8988T (cell line): ENCODE results near the gene CHGA.

Experiments
- DNase-seq: peaks from one replicate; pipeline ENCODE4 v3.0.0; 2011

Gene CHGA

DNA sequence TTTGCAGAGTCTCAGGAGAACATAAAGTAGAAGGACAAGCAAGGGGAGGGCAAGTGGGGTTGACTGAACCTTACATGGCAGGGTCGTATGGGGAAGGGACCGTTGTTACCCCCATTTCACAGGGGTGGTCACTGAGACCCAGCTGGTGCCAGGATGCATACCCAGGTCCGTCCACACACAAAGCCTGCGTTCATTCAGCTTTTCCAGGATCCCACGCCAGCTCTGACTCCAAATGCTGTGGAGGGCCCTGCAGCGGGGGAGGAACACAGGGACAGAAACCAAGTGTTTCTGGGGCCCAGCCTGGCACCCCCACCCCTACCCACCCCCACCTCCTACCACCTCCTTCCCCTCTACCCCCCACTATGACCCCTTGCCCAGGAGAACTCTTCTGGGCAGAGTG, 16.5 kb upstream of the CHGA start:
- no peak for DNase-seq

DNA sequence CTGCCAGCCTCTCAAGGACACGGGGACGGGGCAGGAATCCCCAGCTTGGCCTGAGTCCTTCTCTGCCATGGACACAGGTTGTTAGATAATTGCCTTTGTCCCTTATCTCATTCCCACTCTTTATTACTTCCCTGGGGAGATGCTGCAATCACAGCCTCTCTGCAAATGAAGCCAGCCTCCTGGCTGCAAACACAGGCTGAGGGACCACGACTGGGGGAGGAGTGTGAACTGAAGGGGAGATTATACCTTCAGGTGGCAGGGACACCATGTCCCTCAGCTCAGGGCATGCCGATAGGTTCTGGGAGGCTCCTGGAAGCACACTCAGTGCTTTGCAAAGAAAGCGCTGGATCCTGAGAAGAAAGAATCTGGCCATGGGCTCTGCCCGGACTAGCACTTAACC, 16.1 kb upstream of the CHGA start:
- DNase-seq, result no peak

DNA sequence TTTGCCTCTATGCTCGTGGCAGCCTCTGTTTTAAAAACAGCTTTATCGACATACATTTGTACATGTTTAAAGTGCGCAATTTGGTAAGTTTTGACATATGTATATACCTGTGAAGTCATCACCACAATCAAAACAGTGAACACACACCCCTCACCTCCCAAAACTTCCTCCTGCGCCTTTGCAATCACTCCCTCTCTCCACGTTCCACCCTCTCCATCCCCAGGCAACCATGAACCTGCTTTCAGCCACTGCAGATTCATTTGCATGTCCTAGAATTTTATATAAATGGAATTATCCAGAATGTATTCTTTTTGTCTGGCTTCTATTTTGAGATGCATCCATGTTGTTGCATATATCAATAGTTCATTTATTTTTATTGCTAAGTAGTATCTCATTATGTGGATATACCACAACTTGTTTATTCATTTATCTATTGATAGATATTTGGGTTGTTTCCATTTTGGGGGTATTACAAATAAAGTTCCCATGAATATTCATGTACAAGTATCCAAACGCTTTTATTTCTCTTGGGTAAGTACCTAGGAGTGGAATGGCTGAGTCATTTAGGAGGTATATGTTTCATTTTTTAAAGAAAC, 15.5 kb upstream of the CHGA start:
- no peak for DNase-seq

- no peak for DNase-seq
Measured at GRCh38 chr14:92914087-92914656, 8.8 kb upstream of the CHGA start.

DNA sequence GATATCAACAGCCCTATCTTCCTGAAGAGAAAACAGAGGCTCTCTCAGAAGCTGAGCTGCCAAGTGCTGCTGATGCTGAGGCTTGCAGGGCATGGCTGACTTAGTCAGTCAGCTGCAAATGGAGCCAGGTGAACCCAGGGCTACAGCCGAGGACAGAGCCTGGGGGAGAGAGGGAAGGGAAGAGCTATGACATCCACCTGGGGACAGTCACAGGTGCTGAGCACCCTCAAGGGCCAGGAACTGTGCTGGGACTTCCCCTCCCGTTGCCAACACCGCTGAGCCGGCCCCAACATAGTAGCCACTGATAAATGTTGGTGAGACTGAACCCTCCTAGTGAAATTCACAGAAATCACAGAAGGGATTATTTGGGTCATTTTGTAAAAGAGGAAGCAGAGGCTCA, 6.7 kb upstream of the CHGA start:
- no peak for DNase-seq

DNA sequence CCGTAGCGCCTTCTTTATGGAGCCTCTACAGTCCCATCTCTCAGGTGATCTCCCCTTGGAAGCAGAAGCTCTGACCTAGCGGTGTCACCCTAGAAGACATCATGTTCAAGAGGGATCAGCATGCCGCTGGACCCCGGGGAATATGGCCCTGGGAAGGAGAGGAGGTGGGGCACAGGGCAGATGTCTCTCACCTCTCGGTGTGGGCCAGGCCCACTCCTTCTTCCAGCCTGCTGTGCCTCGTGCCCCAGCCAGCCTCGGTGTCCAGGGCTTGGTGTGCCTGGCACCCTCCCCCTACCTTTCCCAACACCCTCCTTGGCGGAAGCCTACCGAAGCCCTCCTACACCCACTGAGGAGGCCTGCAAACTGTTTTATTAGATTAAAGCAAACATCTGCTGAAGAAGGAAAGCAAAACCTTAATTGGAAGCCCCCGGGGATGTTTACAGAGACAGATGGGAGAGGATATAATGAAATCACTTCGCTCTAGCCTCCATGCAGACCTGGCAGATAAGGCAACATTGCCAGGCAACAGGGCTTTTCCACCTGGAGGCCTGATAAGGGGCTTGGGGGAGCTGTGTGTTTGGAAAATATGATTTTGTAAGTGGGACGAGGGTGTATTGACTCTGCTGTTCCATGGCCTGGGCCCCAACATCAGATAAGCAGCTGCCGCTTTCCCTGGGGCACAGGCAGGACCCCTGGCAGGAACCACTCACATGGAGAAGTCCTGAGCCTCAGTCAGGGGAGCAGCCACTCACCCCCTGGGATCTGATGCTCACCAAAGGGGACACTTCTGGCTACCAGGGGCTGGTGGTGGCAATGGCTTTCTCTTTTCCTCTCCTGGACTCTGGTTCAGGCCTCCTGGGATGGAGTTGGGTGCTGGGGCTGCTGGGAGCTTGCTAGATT, 5.7 kb upstream of the CHGA start:
- no peak for DNase-seq

DNA sequence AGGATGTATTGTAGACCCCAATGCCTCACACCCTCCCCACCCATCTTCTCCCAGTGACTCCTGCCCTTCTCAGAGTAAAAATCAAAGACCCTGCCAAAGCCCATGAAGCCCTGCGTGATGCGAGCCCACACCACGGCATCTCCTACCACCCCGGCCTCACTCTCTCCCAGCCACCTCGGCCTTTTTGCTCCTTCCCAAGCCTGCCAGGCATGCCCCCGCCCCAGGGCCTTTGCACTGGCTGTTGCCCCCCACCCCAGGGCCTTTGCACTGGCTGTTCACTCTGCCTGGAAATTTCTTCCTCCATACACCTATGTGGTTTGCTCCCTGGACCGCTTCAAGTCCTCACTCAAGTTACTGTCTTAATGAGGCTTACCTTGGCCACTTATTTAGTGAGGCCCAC, 5.0 kb upstream of the CHGA start:
- no peak for DNase-seq

GRCh38 chr14:92920001-92920400, 2.9 kb upstream of the CHGA start:
- DNase-seq, result no peak

DNA sequence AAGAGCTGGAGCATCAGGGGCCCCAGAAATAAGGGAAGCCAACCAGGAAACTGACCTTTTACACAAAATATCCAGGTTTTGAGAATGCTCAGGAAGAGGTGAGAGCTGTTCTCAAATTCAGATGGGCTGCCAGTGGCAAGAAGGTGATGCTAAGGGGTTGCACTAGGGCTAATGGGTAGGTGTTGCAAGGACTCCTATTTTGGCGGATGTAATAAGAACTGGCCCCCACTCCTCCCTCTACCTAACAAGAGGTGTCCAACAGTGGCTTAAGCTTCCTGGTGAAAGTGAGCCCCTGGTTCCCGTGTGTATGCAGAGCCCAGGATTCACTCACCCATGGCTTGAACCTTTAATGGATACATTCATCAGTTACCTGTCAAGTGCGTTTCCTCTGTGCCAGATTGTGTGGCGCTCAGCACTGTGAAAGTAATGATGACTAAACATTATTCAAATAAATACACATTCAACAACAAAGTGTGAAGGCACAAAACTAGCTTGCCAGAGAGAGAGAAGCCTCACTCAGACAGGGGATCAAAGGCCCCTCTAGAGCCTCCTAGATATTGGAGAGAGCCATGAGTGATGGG, 705 bp upstream of the CHGA start:
- no peak for DNase-seq

- no peak for DNase-seq
Measured at GRCh38 chr14:92923744-92924103, 774 bp downstream of the CHGA start.

- DNase-seq, result no peak
Measured at GRCh38 chr14:92924247-92924646, 1.3 kb downstream of the CHGA start.

- DNase-seq, result no peak
Measured at GRCh38 chr14:92925446-92925845, 2.5 kb downstream of the CHGA start.

GRCh38 chr14:92926180-92926845, 3.4 kb downstream of the CHGA start:
- DNase-seq, result no peak

- DNase-seq, result no peak
Measured at GRCh38 chr14:92926931-92927330, 4.0 kb downstream of the CHGA start.

- DNase-seq, result no peak
Measured at GRCh38 chr14:92927349-92928257, 4.7 kb downstream of the CHGA start.

- no peak for DNase-seq
Measured at GRCh38 chr14:92928258-92928629, 5.3 kb downstream of the CHGA start.

- no peak for DNase-seq
Measured at GRCh38 chr14:92928961-92929688, 6.2 kb downstream of the CHGA start.

DNA sequence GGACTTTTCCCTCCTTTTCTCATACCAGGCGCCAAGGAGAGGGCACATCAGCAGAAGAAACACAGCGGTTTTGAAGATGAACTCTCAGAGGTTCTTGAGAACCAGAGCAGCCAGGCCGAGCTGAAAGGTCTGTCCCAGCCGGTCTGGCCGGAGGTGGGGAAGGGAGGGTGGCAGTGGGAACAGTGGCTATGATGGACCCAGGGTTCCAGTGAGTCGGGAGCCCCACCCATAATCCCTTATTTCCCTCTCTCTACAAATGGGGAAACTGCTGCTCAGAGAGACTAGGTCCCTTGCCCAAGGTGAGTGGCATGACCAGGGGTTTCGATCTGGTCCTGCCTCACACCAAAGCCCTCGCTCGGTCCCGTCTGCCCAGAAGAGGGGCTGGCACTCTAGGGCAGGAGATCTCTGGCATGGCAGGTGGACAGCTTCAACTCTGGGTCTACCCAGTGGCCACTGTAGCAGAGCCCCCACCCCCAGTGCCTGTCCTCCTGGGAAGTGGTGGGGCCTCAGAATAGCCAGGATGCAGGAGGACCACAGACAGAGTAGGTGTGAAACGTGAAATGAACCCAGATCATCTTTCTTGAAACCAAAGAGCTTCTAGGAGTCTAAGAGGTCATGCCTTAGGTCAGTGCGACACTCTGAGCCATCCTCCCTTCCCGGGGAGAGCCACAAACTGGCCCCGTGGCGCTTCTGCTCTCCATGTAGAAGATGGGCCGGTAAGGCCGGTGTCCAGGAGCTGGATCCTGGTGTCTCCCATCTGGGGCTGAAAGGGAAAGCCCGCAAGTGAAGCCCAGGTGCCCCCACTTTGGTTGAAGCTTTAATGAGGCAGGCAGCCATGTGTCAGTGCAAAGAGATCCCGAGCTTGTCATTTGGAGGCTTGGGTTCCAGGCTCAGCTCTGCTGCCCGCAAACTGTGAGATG, 7.0 kb downstream of the CHGA start:
- no peak for DNase-seq

DNA sequence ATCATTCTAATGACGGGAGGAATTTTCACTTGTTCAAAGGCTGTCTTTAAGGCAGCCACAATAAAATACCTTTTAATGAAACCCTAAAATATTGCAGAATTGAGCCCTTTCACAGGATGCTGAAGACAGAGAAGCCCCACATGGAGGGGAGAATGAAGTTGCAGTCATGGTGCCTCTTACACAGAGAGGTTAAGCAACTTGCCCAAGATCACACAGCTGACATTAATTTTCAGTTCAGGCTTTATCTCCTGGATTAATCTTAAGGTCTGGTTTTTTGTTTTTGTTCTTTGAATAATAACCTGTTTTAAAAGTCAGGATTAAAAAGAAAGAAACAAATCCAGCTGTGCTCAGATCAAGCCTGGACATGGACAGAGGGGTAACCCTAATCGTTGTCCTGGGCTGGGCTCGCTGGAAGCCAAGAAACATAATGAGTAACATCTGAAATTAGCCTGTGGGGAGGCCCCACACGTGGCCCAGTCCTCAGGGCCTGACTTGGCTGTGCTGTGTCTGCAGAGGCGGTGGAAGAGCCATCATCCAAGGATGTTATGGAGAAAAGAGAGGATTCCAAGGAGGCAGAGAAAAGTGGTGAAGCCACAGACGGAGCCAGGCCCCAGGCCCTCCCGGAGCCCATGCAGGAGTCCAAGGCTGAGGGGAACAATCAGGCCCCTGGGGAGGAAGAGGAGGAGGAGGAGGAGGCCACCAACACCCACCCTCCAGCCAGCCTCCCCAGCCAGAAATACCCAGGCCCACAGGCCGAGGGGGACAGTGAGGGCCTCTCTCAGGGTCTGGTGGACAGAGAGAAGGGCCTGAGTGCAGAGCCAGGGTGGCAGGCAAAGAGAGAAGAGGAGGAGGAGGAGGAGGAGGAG, 8.0 kb downstream of the CHGA start:
- no peak for DNase-seq
